BE2C (cell line): ENCODE results near the gene SMIM22. TPM values are rescaled to one million over a fixed set of nuclear protein-coding genes. Genes with fewer than 3 reads are reported as not detected.

ENCODE experiments used
- DNase-seq: peaks from one replicate; pipeline ENCODE4 v3.0.0-alpha.2; 2020
- H3K27me3 ChIP-seq: fragments of 250-450 bp; sonication (Bioruptor Pico); 2 replicates; pipeline ENCODE4 v1.5.1; 2020; ENCODE audit warnings: mild to moderate bottlenecking
- H3K36me3 ChIP-seq: fragments of 250-450 bp; sonication (Bioruptor Pico); 2 replicates; pipeline ENCODE4 v1.5.1; 2020; ENCODE audit warnings: mild to moderate bottlenecking
- H3K4me1 ChIP-seq: fragments of 250-450 bp; sonication (Bioruptor Pico); 2 replicates; pipeline ENCODE4 v1.5.1; 2020
- H3K4me3 ChIP-seq: 2 replicates; pipeline ENCODE4 v1.5.1; 2011; ENCODE audit warnings: low read depth, low read length
- H3K9me3 ChIP-seq: fragments of 250-450 bp; sonication (Bioruptor Pico); 2 replicates; pipeline ENCODE4 v1.5.1; 2020
- polyA plus RNA-seq: library from polyadenylated mRNA; unstranded; fragments of >200 nt; gene quantifications from one replicate; pipeline ENCODE4 v1.2.1, GENCODE V29; 2012; ENCODE audit warnings: low read depth, missing spikeins; ENCODE audit not compliant: insufficient read length, insufficient read depth
- TF ChIP-seq, protein P1 (sequence below): IDR thresholded peaks from 2 replicates; pipeline ENCODE4 v1.5.1; 2012; ENCODE audit warnings: mild to moderate bottlenecking, low read depth, low read length

The SMIM22 gene, protein sequence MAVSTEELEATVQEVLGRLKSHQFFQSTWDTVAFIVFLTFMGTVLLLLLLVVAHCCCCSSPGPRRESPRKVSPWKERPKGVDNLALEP
- polyA plus RNA-seq: 5.6 TPM

DNA sequence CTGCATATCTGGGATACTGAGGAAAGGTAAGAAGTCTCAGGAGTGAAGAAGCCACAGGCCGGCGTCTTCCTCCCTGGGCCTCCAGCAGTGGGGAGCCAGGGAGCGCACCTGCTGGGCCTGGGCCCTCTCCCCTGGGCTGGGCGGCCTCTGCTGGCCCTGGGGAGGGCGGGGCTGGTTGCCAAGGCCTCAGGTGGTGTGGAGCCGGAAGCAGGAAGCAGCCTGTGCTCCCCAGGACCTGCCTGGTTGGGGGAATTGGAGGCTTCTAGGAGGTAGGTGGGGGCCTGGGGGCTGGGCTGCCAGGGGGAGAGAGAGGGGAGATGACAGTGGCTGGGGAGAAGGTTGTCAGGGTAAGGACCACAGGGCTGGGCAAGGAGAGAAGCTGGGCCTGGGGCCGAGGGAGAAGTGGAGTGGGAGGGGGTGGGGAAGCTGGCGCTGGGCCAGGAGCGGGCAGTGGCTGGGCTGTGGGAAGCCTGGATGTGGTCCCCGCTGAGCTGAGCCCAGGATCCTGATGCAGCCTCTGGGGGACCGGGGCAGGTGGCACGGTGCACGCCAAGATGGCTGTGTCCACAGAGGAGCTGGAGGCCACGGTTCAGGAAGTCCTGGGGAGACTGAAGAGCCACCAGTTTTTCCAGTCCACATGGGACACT is at the start of gene SMIM22:
SMIM22 (plus strand) TSS at position 189 of the 647 bp plus-strand sequence; CDS start at position 555, 366 bp downstream.
- H3K4me1 ChIP-seq: peaks cover 5% of the 10 kb centered on the region
- H3K36me3 ChIP-seq: peaks cover 5% of the 10 kb centered on the region
- no peak within 1 kb of the TSS for H3K4me3 ChIP-seq
- no peaks in the 10 kb centered on the region for H3K27me3 ChIP-seq
- TF ChIP-seq, protein P1, sequence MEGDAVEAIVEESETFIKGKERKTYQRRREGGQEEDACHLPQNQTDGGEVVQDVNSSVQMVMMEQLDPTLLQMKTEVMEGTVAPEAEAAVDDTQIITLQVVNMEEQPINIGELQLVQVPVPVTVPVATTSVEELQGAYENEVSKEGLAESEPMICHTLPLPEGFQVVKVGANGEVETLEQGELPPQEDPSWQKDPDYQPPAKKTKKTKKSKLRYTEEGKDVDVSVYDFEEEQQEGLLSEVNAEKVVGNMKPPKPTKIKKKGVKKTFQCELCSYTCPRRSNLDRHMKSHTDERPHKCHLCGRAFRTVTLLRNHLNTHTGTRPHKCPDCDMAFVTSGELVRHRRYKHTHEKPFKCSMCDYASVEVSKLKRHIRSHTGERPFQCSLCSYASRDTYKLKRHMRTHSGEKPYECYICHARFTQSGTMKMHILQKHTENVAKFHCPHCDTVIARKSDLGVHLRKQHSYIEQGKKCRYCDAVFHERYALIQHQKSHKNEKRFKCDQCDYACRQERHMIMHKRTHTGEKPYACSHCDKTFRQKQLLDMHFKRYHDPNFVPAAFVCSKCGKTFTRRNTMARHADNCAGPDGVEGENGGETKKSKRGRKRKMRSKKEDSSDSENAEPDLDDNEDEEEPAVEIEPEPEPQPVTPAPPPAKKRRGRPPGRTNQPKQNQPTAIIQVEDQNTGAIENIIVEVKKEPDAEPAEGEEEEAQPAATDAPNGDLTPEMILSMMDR: no peak
- DNase-seq: peak; percentile 64
- no peaks in the 10 kb centered on the region for H3K9me3 ChIP-seq

DNA sequence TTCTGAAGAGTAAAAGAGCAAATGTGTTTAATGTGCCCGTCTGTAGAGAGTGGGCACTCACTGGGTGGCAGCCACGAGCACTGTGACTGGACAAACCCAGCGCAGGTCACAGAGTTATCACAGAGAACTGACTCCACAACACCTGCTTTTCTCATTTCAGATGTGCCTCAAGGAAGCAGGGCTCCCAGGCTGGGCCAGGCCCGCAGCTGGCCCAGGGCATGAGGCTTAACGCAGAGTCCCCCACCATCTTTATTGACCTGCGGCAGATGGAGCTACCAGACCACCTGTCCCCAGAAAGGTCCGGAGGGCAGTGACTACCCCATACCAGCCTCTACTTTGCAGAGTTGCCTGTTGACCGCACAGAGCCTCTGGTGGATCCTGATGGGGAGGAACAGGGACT is 49.0 kb upstream of the SMIM22 start:
- H3K9me3 ChIP-seq: no peaks in the 10 kb centered on the region
- no peaks in the 10 kb centered on the region for H3K27me3 ChIP-seq
- no peaks in the 10 kb centered on the region; the same call in 1 of the 2 replicates for H3K4me1 ChIP-seq
- peaks cover 5% of the 10 kb centered on the region for H3K36me3 ChIP-seq
- TF ChIP-seq, protein P1: no peak
- no peak overlapping the region for H3K4me3 ChIP-seq
- no peak for DNase-seq

DNA sequence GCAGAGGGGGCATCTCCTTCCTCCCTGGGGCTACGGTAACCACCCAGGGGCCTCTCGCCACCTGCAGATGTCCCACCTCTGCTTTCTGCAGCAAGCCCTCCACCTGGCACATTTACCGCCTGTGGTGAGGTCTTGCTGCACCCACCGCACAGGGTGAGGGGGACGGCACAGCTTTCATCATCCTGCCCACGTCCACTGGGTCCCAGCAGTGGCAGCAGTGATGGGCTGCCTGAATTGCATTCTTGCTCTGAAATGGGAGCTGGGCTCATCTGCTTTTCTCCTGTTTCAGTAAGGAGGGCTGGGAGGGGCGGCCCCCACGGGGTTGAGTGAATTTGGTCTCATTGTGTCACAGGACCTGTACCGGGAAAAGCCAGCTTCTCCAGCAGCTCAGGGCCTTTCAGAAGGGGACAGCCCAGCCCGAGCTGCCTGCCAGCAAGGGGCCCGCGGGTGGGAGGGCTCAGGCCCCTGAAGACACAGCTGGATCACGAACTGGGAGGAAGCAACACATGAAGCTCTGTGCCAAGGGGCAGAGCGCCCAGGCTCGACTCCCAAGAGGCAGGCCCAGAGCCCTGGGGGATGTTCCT is 48.1 kb upstream of the SMIM22 start:
- no peaks in the 10 kb centered on the region for H3K27me3 ChIP-seq
- H3K9me3 ChIP-seq: no peaks in the 10 kb centered on the region
- peak; percentile 42 for DNase-seq
- H3K4me1 ChIP-seq: no peaks in the 10 kb centered on the region; the same call in 1 of the 2 replicates
- TF ChIP-seq, protein P1: no peak
- H3K4me3 ChIP-seq: no peak overlapping the region
- peaks cover 8% of the 10 kb centered on the region for H3K36me3 ChIP-seq

DNA sequence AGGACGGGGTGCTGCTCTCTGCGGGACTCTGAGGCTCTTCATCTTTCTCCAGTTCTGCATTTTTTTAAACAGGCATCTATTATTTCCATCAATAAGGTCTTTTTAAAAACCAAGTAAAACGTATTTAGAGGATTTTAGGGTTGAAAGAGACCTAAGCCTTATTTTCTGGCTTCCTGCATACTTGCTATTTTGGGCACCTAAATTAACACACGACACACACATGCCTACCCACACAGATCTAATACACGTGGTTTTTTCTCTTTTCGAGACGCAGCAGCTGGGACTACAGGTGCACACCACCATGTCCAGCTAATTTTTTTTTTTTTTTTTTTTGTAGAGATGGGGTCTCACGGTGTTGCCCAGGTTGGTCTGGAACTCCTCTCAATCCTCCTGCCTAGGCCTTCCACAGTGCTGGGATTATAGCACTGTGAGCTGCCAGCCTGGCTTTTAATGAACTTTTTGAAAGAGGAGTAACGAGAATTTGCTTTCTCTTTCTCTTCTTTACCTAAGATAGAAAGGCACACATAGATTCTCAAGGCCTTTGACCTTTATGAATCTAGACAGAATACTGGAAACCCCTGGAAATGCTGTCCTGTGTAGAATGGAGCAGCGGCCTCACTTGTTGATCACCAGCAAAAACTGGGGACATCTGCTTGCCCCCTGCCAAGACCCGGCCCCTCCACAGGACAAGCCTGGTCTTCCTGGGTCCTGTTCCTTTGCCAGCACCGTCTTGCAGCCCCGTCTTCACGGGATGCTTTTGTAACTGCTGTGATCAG is 47.1 kb upstream of the SMIM22 start:
- no peaks in the 10 kb centered on the region for H3K9me3 ChIP-seq
- TF ChIP-seq, protein P1: no peak
- DNase-seq: no peak
- no peaks in the 10 kb centered on the region; the same call in 1 of the 2 replicates for H3K4me1 ChIP-seq
- no peak overlapping the region for H3K4me3 ChIP-seq
- H3K27me3 ChIP-seq: no peaks in the 10 kb centered on the region
- peaks cover 18% of the 10 kb centered on the region for H3K36me3 ChIP-seq

DNA sequence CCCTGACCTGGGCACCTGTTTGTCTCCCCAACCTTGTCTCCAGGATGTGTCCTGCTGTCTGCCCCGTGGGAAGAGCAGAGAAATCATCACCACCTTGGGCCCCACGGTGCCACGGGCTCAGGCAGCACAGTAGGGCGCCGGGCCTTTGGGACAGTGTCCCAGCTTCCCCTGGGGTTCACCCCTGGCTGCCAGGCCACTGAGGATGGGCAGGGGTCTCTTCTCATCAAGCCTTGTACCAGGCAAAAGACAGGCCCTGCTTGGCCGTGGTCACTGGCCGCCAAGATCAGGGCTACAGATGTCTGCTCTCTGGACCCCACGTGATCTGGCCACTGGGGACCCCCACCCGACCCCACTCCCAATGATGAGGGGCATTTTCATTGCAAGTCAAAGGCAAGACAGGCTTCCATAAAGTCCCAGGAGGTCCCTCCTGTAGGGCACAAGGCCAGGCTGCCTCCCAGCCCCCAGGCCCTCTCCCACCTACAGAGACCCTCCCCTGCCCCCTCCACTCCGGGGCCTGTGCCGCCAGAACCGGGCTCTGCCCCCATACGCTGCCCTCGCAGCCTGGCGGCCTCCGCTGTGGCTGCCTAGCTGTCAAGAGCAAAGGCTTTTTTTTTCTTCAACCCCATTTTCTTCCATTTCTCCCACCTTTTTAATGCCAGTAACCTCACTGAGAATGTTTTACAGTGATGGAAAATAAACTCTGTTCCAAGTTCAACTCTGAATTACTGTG is 46.3 kb upstream of the SMIM22 start:
- no peak for DNase-seq
- Histone ChIP-seq H3K4me3 (no peak overlapping the region), H3K4me1 (no peaks in the 10 kb centered on the region; the same call in 1 of the 2 replicates), H3K9me3 (no peaks in the 10 kb centered on the region), H3K27me3 (no peaks in the 10 kb centered on the region), H3K36me3 (peaks cover 25% of the 10 kb centered on the region)
- TF ChIP-seq, protein P1: no peak
